Ishikawa (cell line): ENCODE measurements around the gene NFU1.

Experiments used
- CEBPB ChIP-seq: IDR thresholded peaks from 2 replicates; pipeline ENCODE4 v1.6.1; 2012
- CREB1 ChIP-seq: IDR thresholded peaks from 2 replicates; pipeline ENCODE4 v1.6.1; 2012; ENCODE audit warnings: low read depth
- EGR1 ChIP-seq: IDR thresholded peaks from 2 replicates; pipeline ENCODE4 v1.6.1; 2012
- EP300 ChIP-seq: IDR thresholded peaks from 2 replicates; pipeline ENCODE4 v1.6.1; 2012; ENCODE audit warnings: borderline replicate concordance
- FOXM1 ChIP-seq: IDR thresholded peaks from 2 replicates; pipeline ENCODE4 v1.6.1; 2012; ENCODE audit warnings: low read depth, borderline replicate concordance
- RAD21 ChIP-seq: IDR thresholded peaks from 2 replicates; pipeline ENCODE4 v1.6.1; 2012; ENCODE audit warnings: low read depth
- TAF1 ChIP-seq: IDR thresholded peaks from 2 replicates; pipeline ENCODE4 v1.6.1; 2012; ENCODE audit warnings: low read depth, mild to moderate bottlenecking
- TCF12 ChIP-seq: IDR thresholded peaks from 2 replicates; pipeline ENCODE4 v1.6.1; 2012; ENCODE audit warnings: low read depth
- TEAD4 ChIP-seq: IDR thresholded peaks from 2 replicates; pipeline ENCODE4 v1.6.1; 2012
- YY1 ChIP-seq: IDR thresholded peaks from 2 replicates; pipeline ENCODE4 v1.6.1; 2012; ENCODE audit warnings: low read depth
- ZBTB7A ChIP-seq: IDR thresholded peaks from 2 replicates; pipeline ENCODE4 v1.6.1; 2012; ENCODE audit warnings: low read depth
- TF ChIP-seq, protein P1 (sequence below): IDR thresholded peaks from 2 replicates; pipeline ENCODE4 v1.6.1; 2012
- TF ChIP-seq, protein P2 (sequence below): IDR thresholded peaks from 2 replicates; pipeline ENCODE4 v1.6.1; 2012; ENCODE audit warnings: low read depth, mild to moderate bottlenecking

DNA sequence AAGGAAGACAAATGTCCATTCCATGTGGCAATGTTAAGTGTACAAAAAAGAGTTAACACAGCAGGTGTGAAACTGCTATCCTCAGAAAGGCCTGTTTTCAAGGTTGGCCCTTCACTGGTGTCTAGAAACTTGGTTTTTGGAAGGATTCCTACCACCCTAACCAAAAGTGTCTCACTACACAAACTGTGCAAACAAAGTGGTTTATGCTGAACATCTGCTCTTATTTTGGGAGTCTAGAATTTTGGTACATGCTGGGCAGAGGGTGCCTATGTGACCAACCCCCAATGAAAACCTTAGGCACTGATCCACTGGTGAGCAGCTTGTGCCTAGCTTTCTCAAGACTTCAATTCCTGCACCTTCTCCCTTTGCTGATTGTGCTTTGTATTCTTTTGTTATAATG is 64.5 kb downstream of the NFU1 start:
- TF ChIP-seq TAF1 (no peak), RAD21 (no peak), TCF12 (no peak), EP300 (no peak), CREB1 (no peak), CEBPB (no peak), TEAD4 (no peak), EGR1 (no peak), YY1 (no peak), ZBTB7A (no peak), FOXM1 (no peak)
- TF ChIP-seq, protein P1, sequence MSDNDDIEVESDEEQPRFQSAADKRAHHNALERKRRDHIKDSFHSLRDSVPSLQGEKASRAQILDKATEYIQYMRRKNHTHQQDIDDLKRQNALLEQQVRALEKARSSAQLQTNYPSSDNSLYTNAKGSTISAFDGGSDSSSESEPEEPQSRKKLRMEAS: no peak
- TF ChIP-seq, protein P2, sequence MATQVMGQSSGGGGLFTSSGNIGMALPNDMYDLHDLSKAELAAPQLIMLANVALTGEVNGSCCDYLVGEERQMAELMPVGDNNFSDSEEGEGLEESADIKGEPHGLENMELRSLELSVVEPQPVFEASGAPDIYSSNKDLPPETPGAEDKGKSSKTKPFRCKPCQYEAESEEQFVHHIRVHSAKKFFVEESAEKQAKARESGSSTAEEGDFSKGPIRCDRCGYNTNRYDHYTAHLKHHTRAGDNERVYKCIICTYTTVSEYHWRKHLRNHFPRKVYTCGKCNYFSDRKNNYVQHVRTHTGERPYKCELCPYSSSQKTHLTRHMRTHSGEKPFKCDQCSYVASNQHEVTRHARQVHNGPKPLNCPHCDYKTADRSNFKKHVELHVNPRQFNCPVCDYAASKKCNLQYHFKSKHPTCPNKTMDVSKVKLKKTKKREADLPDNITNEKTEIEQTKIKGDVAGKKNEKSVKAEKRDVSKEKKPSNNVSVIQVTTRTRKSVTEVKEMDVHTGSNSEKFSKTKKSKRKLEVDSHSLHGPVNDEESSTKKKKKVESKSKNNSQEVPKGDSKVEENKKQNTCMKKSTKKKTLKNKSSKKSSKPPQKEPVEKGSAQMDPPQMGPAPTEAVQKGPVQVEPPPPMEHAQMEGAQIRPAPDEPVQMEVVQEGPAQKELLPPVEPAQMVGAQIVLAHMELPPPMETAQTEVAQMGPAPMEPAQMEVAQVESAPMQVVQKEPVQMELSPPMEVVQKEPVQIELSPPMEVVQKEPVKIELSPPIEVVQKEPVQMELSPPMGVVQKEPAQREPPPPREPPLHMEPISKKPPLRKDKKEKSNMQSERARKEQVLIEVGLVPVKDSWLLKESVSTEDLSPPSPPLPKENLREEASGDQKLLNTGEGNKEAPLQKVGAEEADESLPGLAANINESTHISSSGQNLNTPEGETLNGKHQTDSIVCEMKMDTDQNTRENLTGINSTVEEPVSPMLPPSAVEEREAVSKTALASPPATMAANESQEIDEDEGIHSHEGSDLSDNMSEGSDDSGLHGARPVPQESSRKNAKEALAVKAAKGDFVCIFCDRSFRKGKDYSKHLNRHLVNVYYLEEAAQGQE: no peak
